ENCODE measurements around the gene ACAA2. TPM values are rescaled to one million over a fixed set of nuclear protein-coding genes. Genes with fewer than 3 reads are reported as not detected.

Gene ACAA2
- total and polyA plus RNA-seq, 10 of the 15 experiments (the other 5 are each of a cell fraction or from before 2014, with no cell fraction given), result 43.1 to 134 (median 64.6) TPM

GRCh38 chr18:49747876-49748275 lies 65.5 kb downstream of the ACAA2 start:
- SMC1A ChIA-PET (ENCODE audit: uncharacterized antibody, unreplicated experiment), result no interaction called here
- Histone ChIP-seq H3K4me1 (ENCODE audit: control insufficient read depth, insufficient read depth, low read length) (no peaks in the 10 kb centered on the region), H4K20me1 (ENCODE audit: control insufficient read depth, insufficient read depth) (no peaks in the 10 kb centered on the region), H3K4me2 (ENCODE audit: control insufficient read depth, insufficient read depth) (no peak overlapping the region), H3K27ac (ENCODE audit: control insufficient read depth, insufficient read depth) (no peak overlapping the region), H3K36me3 (ENCODE audit: control insufficient read depth in 2 of 2, insufficient read depth in 2 of 2, low read length in 1 of 2) (no peaks in the 10 kb centered on the region), H3K79me2 (ENCODE audit: control insufficient read depth, insufficient read depth, low read length) (no peaks in the 10 kb centered on the region), H3K27me3 (replicated peaks in 1 of 2; ENCODE audit: control insufficient read depth in 2 of 2, insufficient read depth in 2 of 2, low read length in 1 of 2) (peaks cover 8 to 9% of the 10 kb centered on the region in 2 experiments), H2AFZ (ENCODE audit: control insufficient read depth, low read depth, low read length) (no peak overlapping the region), H3K9ac (ENCODE audit: control insufficient read depth, insufficient read depth, low read length) (no peak overlapping the region), H3K4me3 (no peak overlapping the region), H3K9me3 (replicated peaks; ENCODE audit: control insufficient read depth, insufficient read depth, low read length) (no peaks in the 10 kb centered on the region)
- WGBS (ENCODE audit: insufficient coverage, insufficient replicate concordance, low lambda C conversion rate, missing lambda C conversion rate), result 9% methylated on average over 5 of the region's 5 CpGs
- DNase-seq (ENCODE audit: low read depth, low spot score) (no peak), FAIRE-seq (no peak), ATAC-seq (no peak)
- POLR2A ChIA-PET, result no interaction called here
- RAD21 ChIA-PET (ENCODE audit: unreplicated experiment), result no interaction called here
- intact Hi-C loops (cut with micrococcal nuclease; ENCODE audit: unreplicated experiment) (no loop called here), in situ Hi-C loops (cut with MboI) (no loop called here)
- BruUV-seq (replicated peaks), result no TSS peak
- CTCF ChIA-PET, result no interaction called here
- TF ChIP-seq HSF1 (IDR thresholded peaks at IDR 0.05; ENCODE audit: low read depth, low read length) (no peak), RELB (IDR thresholded peaks at IDR 0.05; ENCODE audit: low read depth) (no peak), POU2F2 (IDR thresholded peaks at IDR 0.05; ENCODE audit: borderline replicate concordance, low read depth, low read length) (no peak), MYB (IDR thresholded peaks at IDR 0.05; ENCODE audit: borderline replicate concordance, low read depth, low read length) (no peak), SUZ12 (IDR thresholded peaks at IDR 0.05; ENCODE audit: unreplicated experiment) (no peak), CHD2 (IDR thresholded peaks at IDR 0.05; ENCODE audit: borderline replicate concordance, low read depth, low read length) (no peak), PML (IDR thresholded peaks at IDR 0.05; ENCODE audit: low read length) (no peak), PRDM15 (CRISPR knock-in tag; IDR thresholded peaks at IDR 0.05) (no peak), RELA (IDR thresholded peaks at IDR 0.05; ENCODE audit: borderline replicate concordance, partially characterized antibody) (no peak), MEF2B (IDR thresholded peaks at IDR 0.05; ENCODE audit: partially characterized antibody, poor library complexity, severe bottlenecking) (no peak), NR2C2 (IDR thresholded peaks at IDR 0.05; ENCODE audit: borderline replicate concordance, control insufficient read depth, insufficient read length, low read depth) (no peak), RB1 (IDR thresholded peaks at IDR 0.05; ENCODE audit: borderline replicate concordance) (no peak), IRF3 (IDR thresholded peaks at IDR 0.05) (no peak), BHLHE40 (IDR thresholded peaks at IDR 0.05; ENCODE audit: borderline replicate concordance in 1 of 2, low read depth in 2 of 2, low read length in 1 of 2) (no peak), NR2F1 (conservative IDR thresholded peaks at IDR 0.05) (no peak)
